Spleen (tissue), 11 donors: ENCODE measurements around the gene ZNF205. TPM values are rescaled to one million over a fixed set of nuclear protein-coding genes. Genes with fewer than 3 reads are reported as not detected.

Experiments used
- DNase-seq: peaks from one replicate; pipeline ENCODE4 v3.0.0-alpha.2; 2020
- H3K27ac ChIP-seq, 8 donors: fragments of 200-600 bp; sonication (generic) in 7 of 8; 1 replicate in 4 of 8; 2 replicates in 4 of 8; pipeline versions ENCODE4 v1.5.0 to v1.8.0; 2016 to 2021; ENCODE audit warnings: inconsistent platforms in 4 of 8, mild to moderate bottlenecking in 4 of 8, moderate library complexity in 1 of 8
- H3K27me3 ChIP-seq, 7 donors: fragments of 200-600 bp; sonication (generic) in 6 of 7; replicated peaks in 1 of 7; 1 replicate in 4 of 7; 2 replicates in 3 of 7; pipeline versions ENCODE4 v1.5.0 to v1.8.0; 2016 to 2021; ENCODE audit warnings: inconsistent platforms in 3 of 7, mild to moderate bottlenecking in 1 of 7
- H3K36me3 ChIP-seq, 6 donors: fragments of 200-600 bp; sonication (generic) in 5 of 6; 1 replicate in 4 of 6; 2 replicates in 2 of 6; pipeline versions ENCODE4 v1.5.0 to v1.8.0; 2016 to 2021; ENCODE audit warnings: inconsistent platforms in 2 of 6
- H3K4me1 ChIP-seq, 6 donors: fragments of 200-600 bp; sonication (generic) in 5 of 6; 1 replicate in 3 of 6; 2 replicates in 3 of 6; pipeline versions ENCODE4 v1.5.0 to v1.8.0; 2016 to 2021; ENCODE audit warnings: inconsistent platforms in 3 of 6
- H3K4me3 ChIP-seq, 8 donors: fragments of 200-600 bp; sonication (generic) in 7 of 8; 1 replicate in 4 of 8; 2 replicates in 4 of 8; pipeline versions ENCODE4 v1.5.0 to v1.8.0; 2016 to 2021; ENCODE audit warnings: inconsistent platforms in 4 of 8, mild to moderate bottlenecking in 4 of 8, moderate library complexity in 2 of 8
- H3K9me3 ChIP-seq, 8 donors: fragments of 200-600 bp; sonication (generic) in 7 of 8; 1 replicate in 4 of 8; 2 replicates in 4 of 8; pipeline versions ENCODE4 v1.5.0 to v1.8.0; 2016 to 2021; ENCODE audit warnings: inconsistent platforms in 4 of 8
- POLR2A ChIP-seq, 3 donors: fragments of 450-650 bp; IDR thresholded peaks; one replicate each; pipeline ENCODE4 v1.5.1; 2017; ENCODE audit warnings: antibody characterized with exemption in 3 of 3, mild to moderate bottlenecking in 1 of 3
- POLR2AphosphoS5 ChIP-seq, 3 donors: sonication (generic); formaldehyde crosslinking; IDR thresholded peaks; one replicate each; pipeline ENCODE4 v1.5.1; 2017; ENCODE audit warnings: antibody characterized with exemption in 3 of 3
- WGBS, 5 donors: extraction: QIAGEN DNeasy Blood & Tissue Kit in 3 of 5; methylation state at CpG; one replicate each; pipeline versions ENCODE4 v1.1.5 to v1.1.7; 2013 to 2018; 5-methylcytosine and 5-hydroxymethylcytosine counted together
- intact Hi-C: fragments of 100-400 bp; cut with DNase I; formaldehyde crosslinking; loops from one replicate; pipeline ENCODE4 v1.15.0; 2023; ENCODE audit warnings: low total_unique reads
- polyA plus RNA-seq, 3 donors: library from polyadenylated mRNA; stranded (reverse); fragments of 200-250 nt; gene quantifications; one replicate each; pipeline ENCODE4 v1.2.1, GENCODE V29; 2013
- total RNA-seq, 7 donors: library from RNA; depleted of rRNA in 3 of 7; stranded (reverse); fragments of >200 nt in 3 of 7; fragmentation: NEBNext Ultra II Directional in 4 of 7; extraction: Animal tissue kit (Norgen Biotek cat#: 25700) in 4 of 7; gene quantifications; one replicate each; pipeline versions ENCODE4 v1.1.0 to v1.2.1, GENCODE V29; 2016 to 2021
- TF ChIP-seq, protein P1 (sequence below), 11 experiments: fragments of 200-600 bp in 7 of 11; fragments of 450-650 bp in 4 of 11; sonication (generic) in 4 of 11; IDR thresholded peaks in 8 of 11; conservative IDR thresholded peaks in 3 of 11; 1 replicate in 7 of 11; 2 replicates in 4 of 11; pipeline versions ENCODE4 v1.4.0 to v1.8.0; 2016 to 2021; ENCODE audit warnings: antibody characterized with exemption in 11 of 11, inconsistent platforms in 4 of 11, mild to moderate bottlenecking in 1 of 11
- donor health status: healthy with polysubstance abuse.
- donor health status: DM: no; HTN: no; CAD: no; lungs with moderate emphysema.
- donor health status: DM: no; HTN: no; CAD: no.
- donor health status: Bipolar disorder and iron deficiency.
- donor health status: healthy.
- donor health status: DM: no; HTN: no; CAD: no.
- donor health status: DM: yes; HTN: yes; CAD: no.

The ZNF205 gene
- total and polyA plus RNA-seq, 10 donors: 3.5 to 14.2 (median 6.1) TPM

DNA sequence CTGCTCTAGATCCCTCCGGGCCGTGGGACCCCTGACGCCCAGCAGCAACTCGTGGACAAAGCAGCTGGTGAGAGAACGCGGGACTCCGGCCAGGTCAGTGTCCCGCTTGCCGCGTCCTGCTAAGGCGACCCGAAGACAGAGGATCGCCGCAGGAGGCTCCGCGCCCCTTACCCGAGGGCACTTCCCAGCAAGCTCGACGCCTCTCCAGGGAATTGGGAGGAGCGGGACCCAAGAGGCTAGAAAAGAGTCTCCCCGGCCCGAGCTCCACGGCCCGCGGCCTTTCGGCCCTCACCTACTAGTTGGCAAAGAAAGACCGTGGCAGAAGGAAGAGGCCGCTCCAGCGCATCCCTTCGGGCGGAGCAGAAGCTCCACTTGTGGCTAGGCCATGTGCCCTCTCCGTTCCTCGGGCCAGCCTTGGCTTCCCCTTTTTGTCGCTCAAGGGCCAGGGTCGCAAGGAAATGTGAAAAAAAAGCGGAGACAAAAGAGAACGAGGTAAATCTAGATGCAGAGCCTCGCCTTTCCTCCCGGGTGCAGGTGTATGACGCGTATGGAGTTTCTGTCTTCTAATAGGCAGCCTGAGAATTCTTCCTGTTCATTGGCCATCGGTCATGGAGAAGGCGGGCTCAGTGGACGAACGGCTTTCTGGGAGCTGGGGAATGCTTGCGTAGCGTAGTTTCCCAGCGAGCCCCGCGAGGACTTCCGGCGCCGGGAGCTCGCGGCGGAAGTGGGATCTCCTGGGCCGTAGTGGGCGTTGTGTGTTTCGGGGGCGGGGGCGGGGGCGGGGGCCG, 22.1 kb downstream of the ZNF205 start, which contains the start of gene ZNF213:
Gene ZNF213, plus strand, starts transcription at position 692 of the 788 bp plus-strand sequence. CDS start 2,252 bp downstream, outside the sequence.
- Histone ChIP-seq H3K4me3 (peak within 1 kb of the TSS; percentile 74 to 97 (median 92)), H3K27ac (peak within 1 kb of the TSS; percentile 96 to 99 (median 97)), H3K9me3 (no peaks in the 10 kb centered on the region), H3K36me3 (peaks cover 0 to 45% (median 20%) of the 10 kb centered on the region in 6 donors), H3K27me3 (no peaks in the 10 kb centered on the region), H3K4me1 (peaks cover 18 to 77% (median 49%) of the 10 kb centered on the region in 6 donors)
- whole genome bisulfite sequencing, 5 donors: 0 to 1% (median 0%) methylated on average over 51 to 63 of the region's 63 CpGs
- TF ChIP-seq, protein P1, sequence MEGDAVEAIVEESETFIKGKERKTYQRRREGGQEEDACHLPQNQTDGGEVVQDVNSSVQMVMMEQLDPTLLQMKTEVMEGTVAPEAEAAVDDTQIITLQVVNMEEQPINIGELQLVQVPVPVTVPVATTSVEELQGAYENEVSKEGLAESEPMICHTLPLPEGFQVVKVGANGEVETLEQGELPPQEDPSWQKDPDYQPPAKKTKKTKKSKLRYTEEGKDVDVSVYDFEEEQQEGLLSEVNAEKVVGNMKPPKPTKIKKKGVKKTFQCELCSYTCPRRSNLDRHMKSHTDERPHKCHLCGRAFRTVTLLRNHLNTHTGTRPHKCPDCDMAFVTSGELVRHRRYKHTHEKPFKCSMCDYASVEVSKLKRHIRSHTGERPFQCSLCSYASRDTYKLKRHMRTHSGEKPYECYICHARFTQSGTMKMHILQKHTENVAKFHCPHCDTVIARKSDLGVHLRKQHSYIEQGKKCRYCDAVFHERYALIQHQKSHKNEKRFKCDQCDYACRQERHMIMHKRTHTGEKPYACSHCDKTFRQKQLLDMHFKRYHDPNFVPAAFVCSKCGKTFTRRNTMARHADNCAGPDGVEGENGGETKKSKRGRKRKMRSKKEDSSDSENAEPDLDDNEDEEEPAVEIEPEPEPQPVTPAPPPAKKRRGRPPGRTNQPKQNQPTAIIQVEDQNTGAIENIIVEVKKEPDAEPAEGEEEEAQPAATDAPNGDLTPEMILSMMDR (IDR thresholded peaks at IDR 0.05 in 8 of 11, conservative IDR thresholded peaks at IDR 0.05 in 3 of 11): peak in 3 of 11 experiments; percentile 24 to 46 (median 32)
- peak; percentile 89 to 98 (median 91) for TF ChIP-seq POLR2AphosphoS5 (IDR thresholded peaks at IDR 0.05)
- TF ChIP-seq POLR2A (IDR thresholded peaks at IDR 0.05): peak; percentile 60 to 71 (median 68)
- intact Hi-C loops: no loop called here
- DNase-seq: peak; percentile 96

DNA sequence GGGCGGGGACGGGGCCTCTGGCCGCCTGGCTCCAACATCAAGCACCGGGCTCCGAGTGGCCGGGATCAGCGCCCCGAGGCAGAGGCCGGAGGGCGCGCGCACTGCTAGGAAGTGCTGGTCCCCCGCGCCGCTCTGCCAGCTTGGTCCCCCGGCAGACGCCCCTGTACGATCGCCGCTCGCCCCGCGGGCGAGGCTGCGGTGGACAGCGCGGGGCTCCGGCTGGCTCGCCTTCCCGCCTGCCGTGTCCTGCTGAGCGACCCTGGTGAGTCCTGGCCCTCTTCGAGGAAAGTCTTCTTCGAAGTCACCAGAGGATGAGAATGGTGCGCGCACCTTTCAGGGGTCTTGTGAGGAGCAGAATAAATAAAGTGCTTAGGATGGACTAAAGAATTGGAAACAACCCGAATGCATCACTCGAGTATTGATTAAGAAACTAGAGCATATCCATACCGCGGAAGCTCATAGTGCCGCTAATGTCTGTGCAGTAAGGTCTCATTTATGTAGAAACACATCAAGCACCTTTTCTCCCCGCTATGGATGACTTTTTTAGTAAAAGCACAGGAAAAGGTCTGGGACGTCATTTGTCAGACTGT, 22.8 kb downstream of the ZNF205 start:
- H3K4me1 ChIP-seq: peaks cover 12 to 70% (median 43%) of the 10 kb centered on the region in 6 donors
- TF ChIP-seq, protein P1 (IDR thresholded peaks at IDR 0.05 in 8 of 11, conservative IDR thresholded peaks at IDR 0.05 in 3 of 11): peak in 1 of 11 experiments; percentile 10
- TF ChIP-seq POLR2AphosphoS5 (IDR thresholded peaks at IDR 0.05): no peak
- TF ChIP-seq POLR2A (IDR thresholded peaks at IDR 0.05): peak in 1 of 3 donors; percentile 11
- no peaks in the 10 kb centered on the region for H3K9me3 ChIP-seq
- intact Hi-C loops: no loop called here
- H3K4me3 ChIP-seq: peak overlapping the region; percentile 74 to 97 (median 92)
- peaks cover 0 to 52% (median 24%) of the 10 kb centered on the region in 6 donors for H3K36me3 ChIP-seq
- H3K27ac ChIP-seq: peak overlapping the region; percentile 94 to 99 (median 97)
- H3K27me3 ChIP-seq: no peaks in the 10 kb centered on the region
- 0 to 1% (median 0%) methylated on average over 17 to 43 of the region's 43 CpGs for WGBS, 5 donors
- DNase-seq: no peak

DNA sequence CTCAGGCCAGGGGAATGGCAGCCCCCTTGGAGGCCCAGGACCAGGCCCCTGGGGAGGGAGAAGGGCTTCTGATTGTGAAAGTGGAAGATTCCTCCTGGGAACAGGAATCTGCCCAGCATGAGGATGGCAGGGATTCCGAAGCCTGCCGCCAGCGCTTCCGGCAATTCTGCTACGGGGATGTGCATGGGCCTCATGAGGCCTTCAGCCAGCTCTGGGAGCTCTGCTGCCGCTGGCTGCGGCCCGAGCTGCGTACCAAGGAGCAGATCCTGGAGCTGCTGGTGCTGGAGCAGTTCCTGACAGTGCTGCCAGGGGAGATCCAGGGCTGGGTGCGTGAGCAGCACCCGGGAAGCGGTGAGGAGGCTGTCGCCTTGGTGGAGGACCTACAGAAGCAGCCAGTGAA, 24.9 kb downstream of the ZNF205 start:
- H3K9me3 ChIP-seq: no peaks in the 10 kb centered on the region
- peaks cover 12 to 53% (median 32%) of the 10 kb centered on the region in 6 donors for H3K4me1 ChIP-seq
- no peak for DNase-seq
- H3K36me3 ChIP-seq: peaks cover 0 to 59% (median 42%) of the 10 kb centered on the region in 6 donors
- H3K4me3 ChIP-seq: no peak overlapping the region
- no peaks in the 10 kb centered on the region for H3K27me3 ChIP-seq
- no peak overlapping the region for H3K27ac ChIP-seq
- WGBS, 5 donors: 91 to 98% (median 95%) methylated on average over 9 to 13 of the region's 13 CpGs
- intact Hi-C loops: no loop called here
- TF ChIP-seq, protein P1 (IDR thresholded peaks at IDR 0.05 in 8 of 11, conservative IDR thresholded peaks at IDR 0.05 in 3 of 11): no peak
- TF ChIP-seq POLR2A (IDR thresholded peaks at IDR 0.05) (no peak), POLR2AphosphoS5 (IDR thresholded peaks at IDR 0.05) (no peak)

DNA sequence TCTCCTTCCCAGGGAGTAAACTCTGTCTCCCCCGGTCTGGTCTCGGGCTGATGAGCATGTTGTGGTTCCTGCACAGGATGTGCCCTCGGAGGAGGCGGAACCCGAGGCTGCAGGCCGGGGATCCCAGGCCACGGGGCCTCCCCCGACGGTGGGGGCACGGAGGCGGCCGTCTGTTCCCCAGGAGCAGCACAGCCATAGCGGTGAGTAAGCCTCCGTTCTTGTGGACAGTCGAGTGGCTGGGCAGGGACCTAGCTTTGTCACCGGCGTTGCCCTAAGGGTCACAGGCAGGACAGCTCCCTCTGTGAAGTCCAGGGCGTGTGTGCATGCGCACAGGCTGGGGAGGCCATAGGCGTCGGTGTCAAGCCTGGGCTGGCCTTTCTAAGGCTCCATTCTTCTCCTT, 26.0 kb downstream of the ZNF205 start:
- TF ChIP-seq, protein P1 (IDR thresholded peaks at IDR 0.05 in 8 of 11, conservative IDR thresholded peaks at IDR 0.05 in 3 of 11): no peak
- TF ChIP-seq POLR2AphosphoS5 (IDR thresholded peaks at IDR 0.05): no peak
- no peak for TF ChIP-seq POLR2A (IDR thresholded peaks at IDR 0.05)
- 83 to 94% (median 89%) methylated on average over 9 to 21 of the region's 21 CpGs for WGBS, 5 donors
- Histone ChIP-seq H3K36me3 (peaks cover 0 to 63% (median 49%) of the 10 kb centered on the region in 6 donors), H3K27ac (no peak overlapping the region), H3K4me1 (peaks cover 7 to 42% (median 24%) of the 10 kb centered on the region in 6 donors), H3K27me3 (no peaks in the 10 kb centered on the region), H3K4me3 (no peak overlapping the region), H3K9me3 (no peaks in the 10 kb centered on the region)
- no peak for DNase-seq
- intact Hi-C loops: no loop called here
